Keratinocyte (primary cell): ENCODE data around the gene NOS1AP. TPM values are rescaled to one million over a fixed set of nuclear protein-coding genes. Genes with fewer than 3 reads are reported as not detected.

ENCODE experiments used
- DNase-seq: peaks from one replicate; pipeline ENCODE4 v3.0.0-alpha.2; 2011; ENCODE audit warnings: low read depth, missing footprints, low spot score
- FAIRE-seq: peaks from 2 replicates; lab custom pipeline; 2011; peaks lifted over from hg19 to GRCh38; lab: Jason Lieb, UNC
- H2AFZ ChIP-seq: 2 replicates; pipeline ENCODE4 v1.6.0; 2012; ENCODE audit warnings: low read length, control low read depth, inconsistent platforms; ENCODE audit not compliant: control insufficient read depth
- H3K27ac ChIP-seq: 2 replicates; pipeline ENCODE4 v1.5.1; 2011; ENCODE audit warnings: low read length; ENCODE audit not compliant: control insufficient read depth, insufficient read depth
- H3K27me3 ChIP-seq: 3 replicates; pipeline ENCODE4 v1.6.0; 2011; ENCODE audit warnings: low read length; ENCODE audit not compliant: control insufficient read depth, insufficient read depth; ENCODE audit errors: extremely low read depth
- H3K36me3 ChIP-seq, 2 experiments: 2 replicates in 1 of 2; 3 replicates in 1 of 2; pipeline ENCODE4 v1.5.1; 2011; ENCODE audit warnings: low read length in 2 of 2, mild to moderate bottlenecking in 1 of 2; ENCODE audit not compliant: control insufficient read depth in 2 of 2, insufficient read depth in 2 of 2; ENCODE audit errors: extremely low read depth in 1 of 2
- H3K4me1 ChIP-seq: 3 replicates; pipeline ENCODE4 v1.5.1; 2011; ENCODE audit warnings: low read length; ENCODE audit not compliant: control insufficient read depth, insufficient read depth; ENCODE audit errors: extremely low read depth
- H3K4me2 ChIP-seq: 3 replicates; pipeline ENCODE4 v1.6.0; 2011; ENCODE audit warnings: low read depth, low read length; ENCODE audit not compliant: control insufficient read depth, insufficient read depth; ENCODE audit errors: extremely low read depth
- H3K4me3 ChIP-seq, 3 experiments: fragments of 200-600 bp in 1 of 3; sonication (generic) in 1 of 3; 2 replicates in 2 of 3; 3 replicates in 1 of 3; pipeline ENCODE4 v1.5.1; 2011 to 2016; ENCODE audit warnings: low read length in 3 of 3, mild to moderate bottlenecking in 3 of 3, control low read depth in 2 of 3, inconsistent platforms in 1 of 3, low read depth in 1 of 3, mixed read lengths in 1 of 3, mixed run types in 1 of 3, moderate library complexity in 1 of 3; ENCODE audit not compliant: control insufficient read depth in 2 of 3, insufficient read depth in 2 of 3; ENCODE audit errors: extremely low read depth in 1 of 3
- H3K79me2 ChIP-seq: 2 replicates; pipeline ENCODE4 v1.6.0; 2012; ENCODE audit warnings: low read length; ENCODE audit not compliant: control insufficient read depth, insufficient read depth
- H3K9ac ChIP-seq: 3 replicates; pipeline ENCODE4 v1.6.0; 2011; ENCODE audit warnings: low read length; ENCODE audit not compliant: control insufficient read depth, insufficient read depth; ENCODE audit errors: extremely low read depth
- H3K9me1 ChIP-seq: 3 replicates; pipeline ENCODE4 v1.6.0; 2011; ENCODE audit warnings: low read length; ENCODE audit not compliant: control insufficient read depth, insufficient read depth; ENCODE audit errors: extremely low read depth
- H3K9me3 ChIP-seq: 2 replicates; pipeline ENCODE4 v1.5.1; 2012; ENCODE audit warnings: low read depth, low read length; ENCODE audit not compliant: control insufficient read depth
- H4K20me1 ChIP-seq: 3 replicates; pipeline ENCODE4 v1.6.0; 2011; ENCODE audit warnings: low read length; ENCODE audit not compliant: control insufficient read depth, insufficient read depth; ENCODE audit errors: extremely low read depth
- EZH2 ChIP-seq: IDR thresholded peaks from one replicate; pipeline ENCODE4 v1.6.1; 2012; ENCODE audit warnings: inconsistent platforms, mild to moderate bottlenecking, low read length, moderate library complexity
- dilution Hi-C: fragments of 300-500 bp; cut with MboI; formaldehyde crosslinking; loops from one replicate; pipeline ENCODE4 v1.7.0; 2020; ENCODE audit warnings: low sequenced_read_pairs; ENCODE audit not compliant: extremely low pct_ligation_motif_present
- polyA plus RNA-seq, 5 experiments: library from polyadenylated mRNA; depleted of rRNA in 3 of 5; stranded (reverse) in 3 of 5; stranded (forward) in 1 of 5; unstranded in 1 of 5; fragments of >200 nt; gene quantifications; 1 replicate in 1 of 5; 2 replicates in 3 of 5; 3 replicates in 1 of 5; pipeline versions ENCODE4 v1.2.1 to v1.2.3, GENCODE V29; 2011 to 2012; ENCODE audit warnings: missing spikeins in 2 of 5, low read depth in 1 of 5, low replicate concordance in 1 of 5
- TF ChIP-seq, protein P1 (sequence below), 3 experiments: IDR thresholded peaks in 1 of 3; conservative IDR thresholded peaks in 1 of 3; optimal IDR thresholded peaks in 1 of 3; 2 replicates in 2 of 3; 3 replicates in 1 of 3; pipeline versions ENCODE3 to v1.5.1; 2011; ENCODE audit warnings: low read length in 3 of 3, mild to moderate bottlenecking in 3 of 3, moderate library complexity in 2 of 3, control low read depth in 1 of 3, inconsistent platforms in 1 of 3; ENCODE audit not compliant: insufficient read depth in 2 of 3; ENCODE audit errors: extremely low read depth in 1 of 3

NOS1AP gene
- polyA plus RNA-seq, 1 donor (not counting 4 experiments of a cell fraction or from before 2014, with no cell fraction given) = not detected

- dilution Hi-C loops = no loop called here
Measured at GRCh38 chr1:162030759-162031280, 38.7 kb upstream of the NOS1AP start.

DNA sequence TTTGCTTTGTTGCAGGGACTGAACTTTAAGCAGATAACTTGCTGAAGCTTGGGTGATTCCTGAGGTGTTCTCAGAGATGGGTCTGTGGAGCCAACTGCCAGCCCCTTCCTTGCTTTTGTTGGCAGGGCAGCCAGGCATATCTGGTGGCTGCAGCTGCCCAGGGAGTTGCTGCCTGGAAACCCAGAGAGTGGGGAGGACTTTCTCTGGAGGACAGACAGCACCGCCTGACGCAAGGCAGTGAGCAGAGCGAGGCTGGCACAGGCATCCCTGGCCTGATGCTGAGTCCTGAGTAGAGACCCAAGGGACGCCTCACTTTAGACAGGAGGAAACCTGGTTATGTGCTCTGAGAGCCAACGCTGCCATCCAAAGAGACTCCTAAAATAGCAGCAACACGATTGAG, 36.1 kb upstream of the NOS1AP start:
- no peak overlapping the region for H3K4me3 ChIP-seq
- DNase-seq = no peak
- dilution Hi-C loops = no loop called here
- no peak overlapping the region for H3K9ac ChIP-seq
- H2AFZ ChIP-seq = no peak overlapping the region
- TF ChIP-seq EZH2 = no peak
- TF ChIP-seq, protein P1, sequence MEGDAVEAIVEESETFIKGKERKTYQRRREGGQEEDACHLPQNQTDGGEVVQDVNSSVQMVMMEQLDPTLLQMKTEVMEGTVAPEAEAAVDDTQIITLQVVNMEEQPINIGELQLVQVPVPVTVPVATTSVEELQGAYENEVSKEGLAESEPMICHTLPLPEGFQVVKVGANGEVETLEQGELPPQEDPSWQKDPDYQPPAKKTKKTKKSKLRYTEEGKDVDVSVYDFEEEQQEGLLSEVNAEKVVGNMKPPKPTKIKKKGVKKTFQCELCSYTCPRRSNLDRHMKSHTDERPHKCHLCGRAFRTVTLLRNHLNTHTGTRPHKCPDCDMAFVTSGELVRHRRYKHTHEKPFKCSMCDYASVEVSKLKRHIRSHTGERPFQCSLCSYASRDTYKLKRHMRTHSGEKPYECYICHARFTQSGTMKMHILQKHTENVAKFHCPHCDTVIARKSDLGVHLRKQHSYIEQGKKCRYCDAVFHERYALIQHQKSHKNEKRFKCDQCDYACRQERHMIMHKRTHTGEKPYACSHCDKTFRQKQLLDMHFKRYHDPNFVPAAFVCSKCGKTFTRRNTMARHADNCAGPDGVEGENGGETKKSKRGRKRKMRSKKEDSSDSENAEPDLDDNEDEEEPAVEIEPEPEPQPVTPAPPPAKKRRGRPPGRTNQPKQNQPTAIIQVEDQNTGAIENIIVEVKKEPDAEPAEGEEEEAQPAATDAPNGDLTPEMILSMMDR (optimal IDR thresholded peaks at IDR 0.05 in 1 of 3, IDR thresholded peaks at IDR 0.05 in 1 of 3, conservative IDR thresholded peaks at IDR 0.05 in 1 of 3; ENCODE audit: extremely low read depth in 1 of 3, insufficient read depth in 2 of 3, low read length in 3 of 3) = no peak
- no peak for FAIRE-seq
- no peaks in the 10 kb centered on the region for H3K79me2 ChIP-seq
- no peaks in the 10 kb centered on the region for H4K20me1 ChIP-seq
- H3K9me1 ChIP-seq = no peaks in the 10 kb centered on the region
- no peak overlapping the region for H3K27ac ChIP-seq
- peaks cover 11% of the 10 kb centered on the region for H3K27me3 ChIP-seq
- H3K9me3 ChIP-seq = no peaks in the 10 kb centered on the region
- no peaks in the 10 kb centered on the region for H3K36me3 ChIP-seq
- H3K4me1 ChIP-seq = peaks cover 20% of the 10 kb centered on the region
- H3K4me2 ChIP-seq = no peak overlapping the region

More at GRCh38 chr1:162030759-162031280, 38.7 kb upstream of the NOS1AP start:
- H3K27me3 ChIP-seq = peaks cover 19% of the 10 kb centered on the region
- FAIRE-seq (no peak), DNase-seq (no peak)
- H2AFZ ChIP-seq = no peak overlapping the region
- H3K36me3 ChIP-seq = no peaks in the 10 kb centered on the region
- H3K9ac ChIP-seq = no peak overlapping the region
- H3K79me2 ChIP-seq = no peaks in the 10 kb centered on the region
- no peak overlapping the region for H3K4me2 ChIP-seq
- no peaks in the 10 kb centered on the region for H4K20me1 ChIP-seq
- H3K4me3 ChIP-seq = no peak overlapping the region
- no peak overlapping the region for H3K27ac ChIP-seq
- H3K9me3 ChIP-seq = no peaks in the 10 kb centered on the region
- no peaks in the 10 kb centered on the region for H3K9me1 ChIP-seq
- H3K4me1 ChIP-seq = peaks cover 12% of the 10 kb centered on the region
- TF ChIP-seq EZH2 = no peak
- TF ChIP-seq, protein P1 (optimal IDR thresholded peaks at IDR 0.05 in 1 of 3, IDR thresholded peaks at IDR 0.05 in 1 of 3, conservative IDR thresholded peaks at IDR 0.05 in 1 of 3; ENCODE audit: extremely low read depth in 1 of 3, insufficient read depth in 2 of 3, low read length in 3 of 3) = no peak
